Left cardiac atrium (tissue), 4 donors: Measurements from ENCODE around the gene PSMA6. TPM values are rescaled to one million over a fixed set of nuclear protein-coding genes. Genes with fewer than 3 reads are reported as not detected.
"Not testable (repeated sequence)": the region's sequence is repeated elsewhere in the genome, so short reads cannot be mapped to it uniquely, and the experiment has no call there.

Experiments
- ATAC-seq, 2 donors: fragments of 200-7000 bp; cut with Tn5 transposase; one replicate each; pipeline ENCODE4 v1.9.1; 2020; ENCODE audit warnings: mild to moderate bottlenecking in 2 of 2, moderate library complexity in 2 of 2
- DNase-seq: peaks from one replicate; pipeline ENCODE4 v3.0.0-alpha.2; 2020
- intact Hi-C, 2 donors: fragments of 100-400 bp; cut with DNase I; formaldehyde crosslinking; loops; one replicate each; pipeline versions ENCODE4 v1.14.1 to v1.15.1; 2022 to 2023
- total RNA-seq, 2 donors: library from RNA; stranded (reverse); fragmentation: NEBNext Ultra II Directional; extraction: Animal tissue kit (Norgen Biotek cat#: 25700); gene quantifications; one replicate each; pipeline ENCODE4 v1.2.1, GENCODE V29; 2021
- donor health status: DM: no; HTN: yes; CAD: no.
- donor health status: DM: no; HTN: yes; CAD: no; lungs with severe emphysema.
- donor health status: DM: yes; HTN: yes; CAD: no.
- donor health status: Dilated cardiomyopathy.

PSMA6 gene
- total RNA-seq, 2 donors from 2014 or later = 131 to 165 TPM

GRCh38 chr14:35279369-35279768 is 12.8 kb upstream of the PSMA6 start:
- intact Hi-C loops = no loop called here
- peak; percentile 34 for DNase-seq
- ATAC-seq = peak; percentile 27 to 45

- intact Hi-C loops = no loop called here
- DNase-seq (no peak), ATAC-seq (no peak)
Measured at GRCh38 chr14:35281341-35281740, 10.8 kb upstream of the PSMA6 start.

- intact Hi-C loops = no loop called here
- ATAC-seq (no peak), DNase-seq (no peak)
Measured at GRCh38 chr14:35284506-35284905, 7.7 kb upstream of the PSMA6 start.

GRCh38 chr14:35285168-35286002 is 6.8 kb upstream of the PSMA6 start:
- intact Hi-C loops = no loop called here
- ATAC-seq = peak; percentile 23 to 67
- DNase-seq = no peak

- intact Hi-C loops = no loop called here
- ATAC-seq (no peak), DNase-seq (no peak)
Measured at GRCh38 chr14:35286003-35286600, 6.1 kb upstream of the PSMA6 start.

GRCh38 chr14:35286707-35287106 is 5.5 kb upstream of the PSMA6 start:
- no peak for ATAC-seq
- intact Hi-C loops = no loop called here
- no peak for DNase-seq

- no peak for ATAC-seq
- intact Hi-C loops = no loop called here
- DNase-seq = peak; percentile 24
Measured at GRCh38 chr14:35287431-35288013, 4.7 kb upstream of the PSMA6 start.

- ATAC-seq (no peak), DNase-seq (no peak)
- intact Hi-C loops = loop anchor here (5.0 kb wide), 2 partner anchors 53 to 113 kb away; partner anchors contain the start of gene NFKBIA (in 1 of the 2)
Measured at GRCh38 chr14:35289623-35290022, 2.6 kb upstream of the PSMA6 start.

- DNase-seq (no peak), ATAC-seq (peak in 1 of 2 donors; percentile 1)
- intact Hi-C loops = loop anchor here (1.0 to 5.0 kb wide), 3 partner anchors 49 to 111 kb away; partner anchors contain the start of gene NFKBIA (in 2 of the 2)
Measured at GRCh38 chr14:35292770-35293561, 784 bp downstream of the PSMA6 start.

GRCh38 chr14:35295845-35296161 is 3.6 kb downstream of the PSMA6 start:
- ATAC-seq (no peak), DNase-seq (no peak)
- intact Hi-C loops = no loop called here

- no peak for DNase-seq
- intact Hi-C loops = no loop called here
- ATAC-seq = no peak
Measured at GRCh38 chr14:35296545-35296944, 4.4 kb downstream of the PSMA6 start.

- intact Hi-C loops = no loop called here
- DNase-seq = no peak
- no peak for ATAC-seq
Measured at GRCh38 chr14:35297706-35298105, 5.5 kb downstream of the PSMA6 start.

- DNase-seq = no peak
- intact Hi-C loops = no loop called here
- no peak for ATAC-seq
Measured at GRCh38 chr14:35298351-35298750, 6.2 kb downstream of the PSMA6 start.

GRCh38 chr14:35299708-35300107 is 7.5 kb downstream of the PSMA6 start:
- no peak for ATAC-seq
- intact Hi-C loops = no loop called here
- DNase-seq = no peak

- DNase-seq (no peak), ATAC-seq (no peak)
- intact Hi-C loops = no loop called here
Measured at GRCh38 chr14:35300228-35300627, 8.0 kb downstream of the PSMA6 start.

GRCh38 chr14:35301334-35301733 is 9.2 kb downstream of the PSMA6 start:
- intact Hi-C loops, ATAC-seq, DNase-seq: not testable (repeated sequence)

- intact Hi-C loops = no loop called here
- no peak for ATAC-seq
- DNase-seq = no peak
Measured at GRCh38 chr14:35301735-35302528, 9.8 kb downstream of the PSMA6 start.

- ATAC-seq = no peak
- no peak for DNase-seq
- intact Hi-C loops = no loop called here
Measured at GRCh38 chr14:35303149-35303935, 11.2 kb downstream of the PSMA6 start.
